Germinal center (tissue), 1 donor: ENCODE results near the gene TRPM4.
"Not testable (repeated sequence)": the region's sequence is repeated elsewhere in the genome, so short reads cannot be mapped to it uniquely, and the experiment has no call there.

Experiments used
- DNase-seq: peaks from one replicate; pipeline ENCODE4 v3.0.0; 2012; ENCODE audit warnings: mixed read lengths, low spot score

TRPM4 gene

DNA sequence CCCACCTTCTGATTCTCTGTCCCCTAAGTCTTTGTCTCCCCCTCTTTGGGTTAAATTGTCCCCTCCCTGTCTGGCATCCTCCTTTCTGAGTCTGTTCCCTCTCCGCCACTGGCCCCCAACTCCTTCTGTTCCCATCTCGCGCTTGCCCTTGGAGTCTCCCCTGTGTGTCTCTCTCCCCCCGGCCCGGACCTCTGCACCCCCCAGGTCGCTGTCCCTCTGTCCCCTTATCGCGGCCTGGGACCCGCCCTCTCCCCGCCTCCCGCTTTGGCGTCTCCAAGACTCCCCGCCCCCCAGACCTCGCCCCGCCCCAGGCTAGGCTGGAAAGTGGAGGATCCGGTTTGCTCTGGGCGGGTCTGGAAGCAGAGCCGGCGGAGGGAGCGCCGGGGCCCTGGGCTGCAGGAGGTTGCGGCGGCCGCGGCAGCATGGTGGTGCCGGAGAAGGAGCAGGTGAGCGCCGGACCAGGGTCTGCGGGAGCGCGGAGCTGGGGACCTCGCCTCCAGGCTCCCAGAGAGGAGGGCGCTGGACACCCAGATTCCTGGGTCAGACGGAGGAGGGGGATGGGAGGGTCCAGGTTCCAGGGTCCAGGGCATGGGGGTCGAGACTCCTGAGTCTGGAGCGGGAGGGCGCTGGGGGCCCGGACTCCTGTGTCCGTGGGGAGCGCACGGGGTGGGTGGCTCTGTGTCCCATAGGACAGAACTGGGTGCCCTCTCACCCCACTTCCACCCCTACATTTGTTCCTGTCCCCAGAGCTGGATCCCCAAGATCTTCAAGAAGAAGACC is at the start of gene TRPM4:
TRPM4 (plus strand) TSS at position 348 of the 780 bp plus-strand sequence; CDS start at position 423, 75 bp downstream.
- no peak for DNase-seq

DNA sequence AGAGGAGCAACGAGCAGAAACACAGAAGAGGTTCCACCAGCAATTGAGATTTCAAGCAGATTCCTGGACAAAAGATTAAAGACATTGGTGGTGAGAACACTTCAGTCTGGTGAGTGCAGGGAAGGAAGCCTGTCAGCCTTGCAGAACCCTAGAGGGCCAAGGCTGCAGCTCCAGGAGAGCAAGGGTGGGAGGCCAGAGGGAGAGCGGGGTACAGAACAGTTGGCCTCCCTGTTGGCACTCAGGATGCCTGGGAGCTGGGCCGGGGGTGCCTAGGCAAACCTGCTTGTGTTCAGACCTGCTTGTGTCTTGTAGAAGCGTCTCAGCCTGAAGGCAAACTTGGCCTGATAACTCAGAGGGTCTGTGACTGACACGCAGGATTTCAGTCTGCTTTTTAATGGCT is 48.5 kb upstream of the TRPM4 start:
- no peak for DNase-seq

DNA sequence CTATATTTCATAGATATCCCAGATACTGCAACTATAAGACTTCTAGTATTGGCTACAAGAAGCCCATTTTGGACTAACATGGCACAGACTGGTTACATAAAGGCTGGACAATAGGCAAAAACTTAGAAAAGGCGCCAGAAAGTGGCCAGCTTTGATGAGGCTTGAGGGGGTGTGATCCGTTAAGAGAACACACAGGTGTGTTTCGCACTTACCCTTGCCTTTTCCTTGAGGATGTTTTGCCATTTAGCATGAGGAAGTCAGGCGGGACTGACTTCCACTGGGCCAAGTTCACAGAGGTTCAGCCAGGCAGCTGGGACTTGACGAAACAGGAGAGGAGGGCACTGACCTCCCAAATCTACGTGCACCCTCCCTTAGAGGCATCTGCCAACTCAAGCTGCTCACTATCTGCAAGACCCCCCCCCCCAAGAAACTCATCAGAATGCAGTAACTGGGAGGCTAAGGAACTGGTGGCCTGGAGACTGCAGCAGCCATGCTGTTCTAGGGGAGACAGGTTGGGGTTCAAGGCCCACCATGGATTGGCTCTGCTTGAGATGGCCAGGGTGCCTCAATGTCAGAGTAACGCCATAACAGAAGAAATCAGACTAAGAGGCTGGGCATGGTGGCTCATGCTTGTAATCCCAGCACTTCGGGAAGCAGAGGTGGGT is 47.9 kb upstream of the TRPM4 start:
- DNase-seq, result no peak

DNA sequence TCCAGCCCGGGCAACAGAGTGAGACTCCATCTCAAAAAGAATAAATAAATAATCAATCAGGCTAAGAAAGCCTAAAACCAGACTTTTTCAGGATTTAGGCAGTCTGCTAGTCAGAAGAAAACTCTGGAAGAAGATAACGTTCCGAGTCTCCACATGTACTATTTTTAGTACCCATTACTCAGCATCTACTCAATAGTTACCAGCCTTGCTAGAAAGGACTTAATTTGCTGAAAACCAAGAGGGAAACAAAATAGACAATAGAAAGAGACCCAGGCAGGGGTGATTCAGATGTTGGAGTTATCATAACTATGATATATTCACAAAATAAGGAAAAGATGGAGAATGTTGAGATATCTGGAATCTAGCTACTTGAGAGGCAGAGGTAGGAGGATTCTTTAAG is 47.0 kb upstream of the TRPM4 start:
- no peak for DNase-seq

DNA sequence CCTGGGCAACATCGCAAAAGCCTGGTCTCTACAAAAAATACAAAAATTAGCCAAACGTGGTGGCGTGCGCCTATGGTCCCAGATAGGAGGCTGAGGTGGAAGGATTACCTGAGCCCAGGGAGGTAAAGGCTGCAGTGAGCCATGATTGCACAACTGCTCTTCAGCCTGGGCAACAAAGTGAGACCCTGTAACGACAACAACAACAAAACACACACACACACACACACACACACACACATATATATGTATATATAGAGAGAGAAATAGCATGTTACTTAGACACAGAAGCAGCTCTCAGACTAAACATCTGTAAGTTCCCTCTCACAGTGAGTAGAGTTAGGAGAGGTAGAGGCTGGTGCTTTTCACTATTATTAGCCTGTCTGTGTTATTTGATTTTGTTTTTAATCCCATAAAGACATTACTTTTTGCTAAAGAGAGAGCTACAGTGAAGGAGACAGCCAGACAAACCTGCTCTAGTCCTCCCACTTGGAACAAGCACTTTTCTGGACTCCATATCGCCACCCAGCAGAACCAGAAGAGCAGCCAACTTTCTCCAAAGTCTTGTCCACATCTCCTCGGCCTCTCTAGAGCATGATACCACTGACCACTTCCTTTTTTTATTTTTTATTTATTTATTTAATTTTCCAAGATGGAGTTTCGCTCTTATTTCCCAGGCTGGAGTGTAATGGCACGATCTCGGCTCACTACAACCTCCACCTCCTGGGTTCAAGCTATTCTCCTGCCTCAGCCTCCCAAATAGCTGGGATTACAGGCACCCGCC is 46.2 kb upstream of the TRPM4 start:
- no peak for DNase-seq

DNA sequence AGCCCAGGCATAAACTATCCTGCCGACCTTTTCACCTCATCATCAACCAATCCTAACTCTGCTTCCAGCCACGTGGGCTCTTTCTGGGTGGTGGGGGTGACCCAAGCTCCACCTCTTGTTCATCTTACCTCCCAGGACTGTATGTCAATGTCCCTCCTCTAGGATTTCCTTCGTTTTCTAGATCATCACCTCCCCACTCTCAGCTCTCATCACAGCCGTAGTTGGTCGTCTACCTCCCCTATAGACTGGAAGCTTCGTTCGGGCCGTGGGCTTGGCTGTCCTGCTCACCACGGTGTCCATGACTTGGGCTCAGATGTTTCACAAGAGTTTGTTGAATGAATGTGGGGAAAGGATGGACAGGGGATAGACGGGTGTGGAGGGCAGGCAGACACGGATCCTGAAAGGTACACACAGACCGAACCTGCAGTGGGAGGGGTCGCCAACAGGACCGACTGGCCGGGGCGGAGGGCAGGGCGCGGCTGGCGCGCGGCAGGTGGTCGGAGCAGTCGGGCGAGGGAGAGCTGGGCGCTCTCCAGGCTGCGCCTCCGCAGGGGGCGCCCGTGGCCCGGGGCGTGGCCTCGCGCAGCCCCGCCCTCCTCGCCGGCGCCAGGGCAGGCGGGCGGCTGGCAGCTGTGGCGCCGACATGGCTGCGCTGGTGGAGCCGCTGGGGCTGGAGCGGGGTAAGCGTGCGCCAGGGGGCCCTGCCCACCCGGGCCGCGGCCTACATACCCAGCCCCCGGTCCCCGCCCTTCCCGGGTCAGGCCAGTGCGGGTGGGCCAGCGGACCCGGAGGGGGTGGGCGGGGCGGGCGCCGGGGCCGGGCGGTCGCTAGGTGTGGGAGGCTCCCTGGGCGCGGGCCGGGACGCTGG is 43.6 kb upstream of the TRPM4 start, which contains the start of gene LIN7B:
LIN7B (plus strand) TSS at position 609 of the 868 bp plus-strand sequence; CDS start at position 644, 35 bp downstream.
- DNase-seq, result peak; percentile 92

DNA sequence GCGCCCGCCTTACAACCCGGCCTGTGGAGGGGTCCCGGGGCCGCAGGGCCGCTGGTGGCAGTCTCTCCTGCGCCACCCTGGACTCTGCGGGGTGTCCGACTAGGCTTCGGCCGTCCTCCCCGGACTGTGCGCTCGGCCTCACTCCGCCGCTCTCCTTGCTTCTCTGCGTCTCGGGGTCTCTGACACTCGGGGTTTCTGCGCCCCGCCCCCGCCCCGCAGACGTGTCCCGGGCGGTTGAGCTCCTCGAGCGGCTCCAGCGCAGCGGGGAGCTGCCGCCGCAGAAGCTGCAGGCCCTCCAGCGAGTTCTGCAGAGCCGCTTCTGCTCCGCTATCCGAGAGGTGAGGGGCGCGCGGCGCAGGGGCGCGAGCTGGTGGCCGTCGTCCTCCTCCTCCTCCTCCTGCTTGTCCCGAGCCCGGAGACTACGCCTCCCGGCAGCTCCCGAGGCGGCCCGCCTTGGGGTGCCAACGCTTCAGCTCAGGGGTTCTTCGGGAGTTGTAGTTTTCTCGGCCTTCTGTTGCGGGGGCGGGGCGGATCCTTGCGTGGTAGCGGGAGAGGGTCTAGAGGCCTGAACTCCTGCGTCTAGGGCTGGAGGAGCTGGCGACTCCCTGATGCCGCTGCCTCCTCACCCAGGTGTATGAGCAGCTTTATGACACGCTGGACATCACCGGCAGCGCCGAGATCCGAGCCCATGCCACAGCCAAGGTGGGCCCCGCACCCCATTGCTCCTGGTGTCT is 42.8 kb upstream of the TRPM4 start:
- peak; percentile 34 for DNase-seq

DNA sequence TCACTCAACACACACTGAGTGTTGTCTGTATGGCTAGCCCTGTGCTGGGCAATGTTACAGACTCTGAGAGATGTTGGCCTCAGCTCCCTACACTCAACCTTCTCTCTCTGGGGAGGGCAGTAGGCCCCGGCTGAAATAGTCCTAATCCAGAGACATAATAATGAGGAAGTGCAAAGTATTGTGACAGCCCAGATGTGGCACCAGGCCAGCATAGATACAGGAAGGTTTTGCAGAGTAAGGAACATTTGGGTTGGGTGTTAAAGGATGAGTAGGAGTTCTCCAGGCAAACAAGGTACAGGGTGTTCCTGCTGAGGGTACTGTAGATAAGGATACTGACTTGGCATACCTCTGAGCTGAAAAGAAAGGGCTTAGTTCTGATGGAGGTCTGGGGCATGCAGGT is 41.0 kb upstream of the TRPM4 start:
- no peak for DNase-seq

DNA sequence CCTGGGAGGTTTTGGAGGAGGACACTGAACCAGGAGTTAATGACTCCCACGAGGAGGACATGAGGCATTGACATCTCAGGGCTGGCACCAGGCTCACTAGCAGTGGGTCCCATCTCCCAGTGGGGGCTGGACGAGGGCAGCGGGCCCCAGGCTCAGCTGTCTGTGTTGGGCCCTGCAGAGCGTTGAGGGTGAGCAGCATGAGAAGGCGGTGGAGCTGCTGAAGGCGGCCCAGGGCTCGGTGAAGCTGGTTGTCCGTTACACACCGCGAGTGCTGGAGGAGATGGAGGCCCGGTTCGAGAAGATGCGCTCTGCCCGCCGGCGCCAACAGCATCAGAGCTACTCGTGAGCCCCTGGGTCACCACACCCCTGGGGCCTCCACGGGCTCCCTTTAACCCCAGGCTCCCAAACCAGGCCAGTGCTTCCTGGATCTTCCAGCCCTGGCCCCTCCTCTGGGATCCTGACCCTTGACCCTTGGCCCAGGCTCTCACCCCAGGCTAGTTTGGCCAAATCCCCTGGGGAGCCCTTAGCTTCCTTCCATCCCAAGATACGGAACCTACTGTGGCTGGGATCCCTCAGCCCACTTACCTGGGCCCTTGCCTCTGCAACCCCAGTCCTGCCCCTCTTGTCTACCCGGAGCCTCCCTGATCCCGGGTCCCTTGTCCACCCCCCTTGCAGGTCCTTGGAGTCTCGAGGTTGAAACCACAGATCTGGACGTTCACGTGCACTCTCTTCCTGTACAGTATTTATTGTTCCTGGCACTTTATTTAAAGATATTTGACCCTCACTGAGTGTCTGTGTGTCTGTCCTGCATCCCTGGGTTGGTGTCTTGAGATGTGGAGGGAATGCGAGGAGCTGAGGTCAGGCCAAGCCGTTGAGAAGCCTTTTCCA is 39.7 kb upstream of the TRPM4 start:
- no peak for DNase-seq

DNA sequence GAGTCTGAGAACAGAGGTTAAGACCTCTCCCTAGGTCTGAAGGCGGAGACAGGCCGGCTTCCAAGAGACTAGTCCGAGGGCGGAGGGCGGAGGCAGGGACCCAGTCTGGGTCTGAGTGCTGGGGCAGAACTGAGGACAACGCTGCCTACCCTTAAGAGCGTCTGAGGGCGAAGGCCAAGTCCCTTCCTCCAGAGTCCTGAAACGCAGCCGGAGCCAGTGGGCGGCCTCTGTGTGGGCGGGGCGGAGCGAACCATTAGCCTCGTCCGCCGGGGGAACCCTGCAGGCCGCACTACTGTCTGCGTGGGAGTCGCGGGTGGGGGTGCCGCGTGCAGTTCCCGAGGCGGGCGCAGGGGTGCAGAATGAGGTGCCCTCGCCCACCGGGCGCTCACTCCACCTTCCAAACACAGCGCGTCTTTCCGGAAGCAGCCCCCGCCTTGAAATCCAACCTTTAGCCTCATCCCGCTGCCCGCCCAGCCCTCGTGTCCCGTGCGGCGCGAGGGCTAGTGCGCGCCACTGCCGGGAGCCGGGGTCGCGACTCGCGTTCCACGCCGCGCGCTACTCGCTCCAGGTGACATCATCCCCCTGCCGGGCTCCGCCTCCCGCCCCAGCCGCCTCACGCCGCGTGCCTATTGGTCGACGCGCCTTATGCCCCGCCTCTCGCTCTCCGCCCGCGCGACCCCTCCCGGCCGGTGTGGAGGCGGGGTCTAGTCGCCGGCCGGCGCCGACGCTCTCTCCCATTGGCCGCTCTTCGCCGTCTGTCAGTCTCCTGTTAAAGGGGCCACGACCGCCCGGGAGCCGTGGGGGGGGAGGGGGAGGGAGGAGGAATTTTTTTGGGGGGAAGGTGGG is 38.8 kb upstream of the TRPM4 start, which contains the start of gene C19orf73:
C19orf73 (minus strand) TSS at position 579 of the 846 bp plus-strand sequence; CDS start at position 458, 121 bp downstream.
- peak; percentile 99 for DNase-seq

DNA sequence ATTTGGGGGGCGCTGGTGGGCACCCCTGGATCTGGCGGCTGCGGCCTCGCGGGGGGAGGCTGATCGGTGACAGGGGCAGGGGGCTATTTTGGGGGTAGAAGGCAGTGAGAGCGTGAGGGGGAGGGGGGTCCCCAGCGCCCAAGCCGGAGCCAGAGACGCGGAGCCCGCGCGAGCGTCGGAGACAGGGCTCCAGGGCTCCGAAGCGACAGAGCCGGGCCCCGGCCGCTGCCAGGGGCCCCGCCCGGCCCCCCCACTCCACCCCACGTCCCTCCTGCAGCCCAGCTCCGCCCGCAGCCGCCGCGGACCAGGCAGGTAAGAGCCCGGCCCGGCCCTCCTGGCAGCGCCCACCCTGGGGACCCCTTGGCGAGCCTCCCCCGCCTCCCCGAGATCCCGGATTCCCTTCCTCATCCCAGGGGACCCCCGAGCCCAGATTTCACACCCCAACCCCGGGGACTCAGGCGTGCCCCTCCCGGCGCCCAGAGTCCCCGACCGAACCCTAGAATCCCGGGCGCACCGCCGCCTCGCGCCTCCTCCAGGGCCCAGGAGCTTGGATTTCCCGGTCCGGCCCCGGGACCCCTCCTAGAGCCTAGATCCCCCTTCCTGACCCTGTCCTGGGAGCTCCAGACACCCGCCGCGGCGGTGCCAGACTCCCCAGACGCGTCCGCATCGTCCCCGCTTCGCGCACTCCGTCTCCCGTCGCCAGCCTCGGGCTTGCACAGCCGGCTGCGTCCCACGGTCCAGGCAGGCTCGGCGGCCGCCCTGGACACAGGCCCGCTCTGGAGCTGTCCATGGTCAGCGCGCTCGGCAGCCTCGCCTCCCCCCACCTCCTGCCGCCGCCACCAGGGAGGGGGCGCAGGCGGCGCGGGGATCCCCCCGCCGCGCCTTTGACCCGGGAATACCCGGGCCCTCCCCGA is 37.9 kb upstream of the TRPM4 start, which contains the start of gene PPFIA3:
PPFIA3 (plus strand) TSS at position 134 of the 914 bp plus-strand sequence. CDS start 8,330 bp downstream, outside the sequence.
- peak; percentile 33 for DNase-seq

DNA sequence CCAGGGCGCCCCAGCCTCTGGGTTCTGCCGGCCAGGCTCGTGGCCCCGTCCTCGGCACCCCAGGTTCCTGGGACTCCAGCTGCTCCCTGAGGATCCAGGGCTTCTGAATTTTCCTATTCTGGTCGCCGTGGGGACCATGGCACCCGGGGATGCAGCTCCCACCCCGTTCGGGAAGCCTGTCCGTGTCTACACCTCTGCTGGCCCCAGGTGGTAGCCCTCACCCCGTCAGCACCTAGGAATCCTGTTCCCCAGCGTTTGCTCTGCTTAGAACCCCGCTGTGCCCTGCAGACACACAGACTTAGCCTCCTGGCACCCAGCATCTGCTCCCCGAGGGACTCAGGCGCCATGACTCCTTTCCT is 37.3 kb upstream of the TRPM4 start:
- no peak for DNase-seq

DNA sequence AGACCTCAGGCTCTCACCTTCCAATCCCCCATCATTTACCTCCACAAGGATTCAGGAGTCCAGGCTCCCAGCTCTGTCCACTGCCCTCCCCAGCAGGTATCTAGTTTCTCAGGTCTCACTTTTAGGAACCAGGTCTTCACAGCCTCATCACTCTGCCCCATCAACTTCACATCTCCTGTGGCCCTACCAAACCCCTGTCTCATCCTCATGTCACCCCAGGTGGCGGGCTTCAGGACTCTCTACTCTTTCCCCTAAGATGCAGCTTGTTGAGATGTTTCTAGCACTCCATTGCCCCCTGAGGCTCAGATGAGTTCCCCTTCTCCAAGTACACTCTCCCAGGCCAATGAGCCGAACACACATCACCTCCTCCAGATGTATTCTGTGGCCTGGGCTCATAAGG is 36.7 kb upstream of the TRPM4 start:
- no peak for DNase-seq

DNA sequence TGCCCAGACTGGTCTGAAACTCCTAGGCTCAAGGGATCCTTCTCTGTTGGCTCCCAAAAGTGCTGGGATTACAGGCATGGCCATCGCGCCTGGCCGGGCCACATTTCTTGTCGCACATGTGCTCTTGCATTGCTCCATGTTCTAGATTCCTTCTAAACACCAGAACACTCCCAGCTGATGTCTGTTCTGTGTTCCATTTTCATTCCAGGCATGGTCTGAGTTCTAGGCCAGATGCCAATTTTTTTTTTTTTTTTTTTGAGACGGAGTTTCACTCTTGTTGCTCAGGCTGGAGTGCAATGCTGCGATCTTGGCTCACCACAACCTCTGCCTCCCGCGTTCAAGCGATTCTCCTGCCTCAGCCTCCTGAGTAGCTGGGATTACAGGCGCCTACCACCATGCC is 35.8 kb upstream of the TRPM4 start:
- not testable (repeated sequence) for DNase-seq

DNA sequence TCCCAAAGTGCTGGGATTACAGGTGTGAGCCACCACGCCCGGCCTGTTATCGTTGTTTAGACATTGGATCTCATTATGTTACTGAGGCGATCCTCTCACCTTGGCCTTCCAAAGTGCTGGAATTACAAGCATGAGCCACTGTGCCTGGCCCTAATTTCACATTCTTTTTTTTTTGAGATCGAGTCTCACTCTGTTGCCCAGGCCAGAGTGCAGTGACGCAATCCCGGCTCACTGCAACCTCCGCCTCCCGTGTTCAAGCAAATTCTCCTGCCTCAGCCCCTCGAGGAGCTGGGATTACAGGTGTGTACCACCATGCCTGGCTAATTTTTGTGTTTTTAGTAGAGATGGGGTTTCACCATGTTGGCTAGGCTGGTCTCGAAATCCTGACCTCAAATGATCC is 34.3 kb upstream of the TRPM4 start:
- not testable (repeated sequence) for DNase-seq

DNA sequence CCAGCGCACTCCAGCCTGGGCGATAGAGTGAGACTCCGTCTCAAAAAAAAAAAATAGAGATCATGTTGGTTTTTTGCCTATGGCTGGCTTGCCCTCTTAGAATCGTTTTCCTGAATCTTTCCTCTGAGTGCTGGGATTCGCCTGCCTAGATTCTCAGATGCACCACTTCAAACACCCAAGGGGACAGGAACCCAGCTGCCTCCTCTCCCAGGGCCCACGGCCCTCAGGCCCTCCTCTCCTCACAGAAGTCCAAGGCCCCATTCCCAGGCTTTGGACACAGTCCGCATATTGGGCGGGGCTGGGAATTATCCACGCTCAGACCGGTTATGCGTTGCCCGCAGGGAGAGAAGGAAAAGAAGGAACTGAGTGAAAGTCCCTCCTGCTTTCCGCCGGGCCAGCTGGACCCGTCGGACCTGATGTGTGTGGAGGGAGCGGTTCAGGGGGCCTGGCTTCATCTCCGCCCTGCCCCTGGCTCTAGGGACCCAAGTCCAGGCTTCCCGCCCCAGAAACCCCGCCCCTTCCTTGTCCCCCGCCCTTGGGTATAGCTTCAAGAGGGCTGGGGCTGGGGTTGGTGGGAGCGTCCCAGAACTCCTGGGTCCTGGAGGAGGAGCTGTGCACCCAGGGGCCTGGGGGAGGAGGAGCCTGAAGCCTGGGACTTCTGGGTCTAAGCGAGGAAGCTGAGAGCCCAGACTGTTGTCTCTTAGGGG is 32.4 kb upstream of the TRPM4 start:
- DNase-seq, result no peak

DNA sequence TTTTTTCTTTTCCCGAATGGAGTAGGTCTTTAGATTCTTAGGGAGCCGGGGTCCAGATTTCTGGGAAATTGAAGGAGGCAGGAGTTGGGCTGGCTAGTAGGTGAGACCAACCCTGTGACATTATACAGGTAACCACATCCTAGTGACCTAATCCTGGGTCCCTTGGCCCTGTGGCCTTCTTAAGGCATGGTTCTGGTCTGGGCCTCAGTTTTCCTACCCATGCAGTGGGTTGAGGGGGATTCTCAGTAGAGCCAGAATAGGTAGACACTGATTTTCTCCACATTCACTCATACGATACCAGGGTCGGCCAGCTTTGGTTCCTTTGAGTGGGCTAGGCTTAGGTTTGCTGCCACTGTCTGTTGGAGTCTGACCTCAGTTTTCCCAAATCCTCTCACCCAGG is 31.0 kb upstream of the TRPM4 start:
- no peak for DNase-seq
